NOMO-1 (cell line): ENCODE measurements around the gene GREB1L.
"Not testable (repeated sequence)": the region's sequence is repeated elsewhere in the genome, so short reads cannot be mapped to it uniquely, and the experiment has no call there.

Experiments used
- DNase-seq, 2 experiments: peaks; one replicate each; lab custom pipeline; 2025; ENCODE audit not compliant: unreplicated experiment in 2 of 2; lab: John Stamatoyannopoulos, UW

Gene GREB1L

DNA sequence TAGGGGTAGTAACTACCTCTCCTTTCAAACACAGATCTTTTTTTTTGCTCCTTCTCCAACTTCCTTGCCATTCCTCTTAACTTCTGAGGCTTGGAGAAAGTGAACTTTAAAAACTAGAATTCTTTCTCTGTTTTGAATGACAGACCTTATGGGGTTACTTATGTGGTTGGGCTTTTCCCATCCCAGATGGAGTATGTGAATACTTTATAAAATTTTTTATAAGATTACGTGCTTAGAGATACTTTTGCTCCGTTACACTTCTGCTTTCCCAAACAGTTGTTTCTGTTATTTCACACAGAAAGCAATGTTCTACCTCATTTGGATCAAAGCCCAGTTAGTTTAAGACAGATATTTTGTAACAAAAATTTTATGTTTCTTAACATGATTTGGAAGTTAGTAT is 20.2 kb downstream of the GREB1L start:
- DNase-seq = no peak

DNA sequence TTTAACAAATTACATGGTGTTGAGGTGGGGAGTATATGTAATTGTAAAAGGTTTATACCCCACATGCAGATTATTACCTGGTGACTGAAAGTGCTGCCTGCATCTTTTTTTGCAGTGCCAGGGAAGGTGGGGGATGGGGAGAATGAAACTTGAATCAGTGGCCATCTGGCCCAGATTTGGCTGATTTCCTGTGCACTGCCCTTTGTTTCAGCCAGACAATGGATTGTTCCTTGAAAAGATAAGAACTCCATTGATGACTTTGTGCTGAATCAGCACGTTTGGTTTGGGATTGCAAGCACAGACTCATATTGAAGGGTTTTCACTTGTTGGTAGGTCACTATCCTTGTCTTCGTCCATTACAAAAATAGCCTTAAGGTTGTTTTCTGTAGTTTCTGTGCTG is 20.9 kb downstream of the GREB1L start:
- DNase-seq = no peak

DNA sequence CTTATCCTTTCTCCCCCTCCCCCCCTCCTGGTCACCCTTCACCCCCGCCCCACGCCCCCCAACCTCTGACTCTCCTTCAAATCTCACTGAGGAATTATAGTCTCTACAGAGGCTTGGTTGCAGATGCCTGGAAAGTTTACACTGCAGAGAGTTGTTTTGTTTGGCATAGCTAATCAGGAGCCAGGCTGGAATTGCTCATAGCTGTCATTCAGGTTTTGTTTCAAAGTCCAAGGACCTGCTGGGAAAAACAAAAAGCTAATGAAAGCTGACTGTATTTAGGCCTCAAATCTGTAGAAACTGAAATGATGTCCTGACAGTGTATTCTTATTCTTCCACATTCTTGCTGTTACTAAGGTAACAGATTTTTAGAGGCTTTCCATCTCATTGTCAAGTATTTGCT is 22.6 kb downstream of the GREB1L start:
- no peak for DNase-seq

DNA sequence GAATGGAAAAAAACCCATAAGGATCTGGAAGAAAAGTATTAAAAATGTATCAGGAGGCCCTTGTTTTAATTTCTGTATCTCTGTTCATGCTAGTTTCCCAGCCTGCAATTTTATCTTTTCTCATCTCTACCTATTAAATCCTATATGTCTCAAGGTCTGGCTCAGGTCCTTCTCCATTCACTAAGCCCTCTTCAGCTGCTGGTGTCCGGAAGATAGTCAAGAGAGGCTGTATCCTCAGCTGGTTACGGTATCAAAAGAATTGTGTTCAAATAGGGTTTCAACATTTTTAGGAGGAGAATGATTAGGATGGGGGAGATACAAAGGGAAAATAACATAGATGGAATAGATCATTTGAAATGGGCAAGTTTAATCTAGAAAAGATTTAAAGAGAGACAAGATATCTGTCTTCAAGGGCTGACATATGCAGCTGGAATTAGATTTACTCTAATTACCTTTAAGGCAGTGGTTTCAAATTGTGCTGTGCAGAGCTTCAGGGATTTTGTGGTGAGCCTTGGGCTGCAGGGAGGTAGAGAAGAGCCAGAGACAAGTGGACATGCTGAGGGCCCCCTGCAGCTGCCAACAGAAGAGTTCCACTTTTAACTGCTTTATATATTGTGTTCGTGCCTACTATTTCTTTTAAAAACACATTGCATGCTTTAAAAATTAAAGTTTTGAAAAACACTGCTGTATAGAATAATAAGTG is 24.1 kb downstream of the GREB1L start:
- DNase-seq = no peak

DNA sequence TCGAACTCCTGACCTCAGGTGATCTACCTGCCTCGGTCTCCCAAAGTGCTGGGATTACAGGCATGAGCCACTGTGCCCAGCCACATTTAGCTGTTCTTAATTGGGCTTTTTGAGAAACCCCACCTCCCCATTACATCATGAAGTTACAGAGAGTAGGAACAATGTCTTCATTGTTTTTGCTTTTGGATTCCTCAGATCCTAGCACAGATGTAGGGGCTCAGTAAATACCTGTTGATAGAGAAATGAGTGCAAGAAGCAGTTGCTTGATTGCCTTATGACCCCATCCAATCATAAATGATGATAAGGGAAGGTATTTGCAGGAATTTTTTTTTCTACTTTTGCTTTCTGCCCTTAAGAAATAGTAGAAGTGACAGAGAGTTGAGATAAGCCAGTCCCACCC is 25.4 kb downstream of the GREB1L start:
- DNase-seq = no peak

DNA sequence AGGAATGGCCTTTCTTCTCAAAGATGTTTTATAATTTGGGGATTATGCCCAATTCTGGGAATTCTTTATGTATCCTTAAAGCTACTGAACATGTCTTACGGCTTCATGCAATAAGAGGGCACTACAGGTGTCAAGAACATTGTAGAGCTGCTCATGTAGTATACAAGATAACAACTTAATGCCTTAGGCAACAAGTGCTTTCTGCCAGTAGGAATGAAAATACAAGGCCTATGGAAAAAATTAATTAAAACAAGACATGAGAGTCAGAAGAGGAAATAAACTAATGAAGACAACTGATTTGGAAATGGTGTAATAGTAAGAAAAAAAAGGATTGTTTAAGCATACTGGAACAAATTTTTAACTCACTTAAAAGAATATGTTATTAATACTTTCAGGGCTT is 27.3 kb downstream of the GREB1L start:
- no peak for DNase-seq

DNA sequence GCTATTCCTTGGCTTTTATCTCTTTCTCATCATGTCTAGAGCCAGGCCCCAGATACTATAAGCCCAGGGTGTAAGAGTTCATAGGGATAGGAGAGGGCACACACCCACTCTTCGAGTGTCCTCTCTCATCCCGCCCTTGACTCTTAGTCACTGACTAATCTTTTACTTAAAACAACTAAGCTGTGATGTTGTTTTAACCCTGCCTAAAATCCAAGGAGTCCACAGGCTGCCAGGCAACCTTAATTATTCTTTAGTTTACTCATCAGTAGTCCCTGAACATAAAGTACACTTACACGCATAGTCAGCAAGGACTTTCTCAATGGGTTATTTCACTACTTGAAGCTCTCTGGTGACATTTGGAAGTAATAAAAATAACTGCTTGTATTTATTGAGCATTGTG is 28.4 kb downstream of the GREB1L start:
- no peak for DNase-seq

DNA sequence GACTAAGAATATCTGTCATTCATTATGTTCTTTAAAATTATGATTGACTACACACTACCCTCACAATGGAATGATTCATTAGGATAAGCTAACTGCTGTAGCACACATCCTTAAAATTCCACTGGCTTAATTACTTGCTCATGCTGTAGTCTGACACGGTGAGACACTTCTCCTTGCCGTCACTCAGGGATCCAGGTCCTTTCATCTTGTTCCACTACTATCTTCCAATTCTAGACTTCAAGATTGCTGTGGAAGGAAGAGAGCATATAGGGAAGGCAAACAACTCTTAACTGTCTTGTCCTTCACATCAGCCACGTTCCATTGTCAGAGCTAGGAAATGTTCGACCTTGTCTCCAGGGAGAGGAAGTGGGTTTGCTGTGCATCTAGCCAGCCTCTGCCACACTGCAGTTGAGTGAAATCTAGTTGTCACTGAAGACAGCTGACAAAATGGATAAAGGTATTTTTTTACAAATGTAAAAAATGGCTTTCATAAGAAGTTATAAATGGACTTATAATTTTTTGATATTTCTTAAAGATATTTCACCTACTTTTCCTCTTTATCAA is 30.1 kb downstream of the GREB1L start:
- no peak for DNase-seq

DNA sequence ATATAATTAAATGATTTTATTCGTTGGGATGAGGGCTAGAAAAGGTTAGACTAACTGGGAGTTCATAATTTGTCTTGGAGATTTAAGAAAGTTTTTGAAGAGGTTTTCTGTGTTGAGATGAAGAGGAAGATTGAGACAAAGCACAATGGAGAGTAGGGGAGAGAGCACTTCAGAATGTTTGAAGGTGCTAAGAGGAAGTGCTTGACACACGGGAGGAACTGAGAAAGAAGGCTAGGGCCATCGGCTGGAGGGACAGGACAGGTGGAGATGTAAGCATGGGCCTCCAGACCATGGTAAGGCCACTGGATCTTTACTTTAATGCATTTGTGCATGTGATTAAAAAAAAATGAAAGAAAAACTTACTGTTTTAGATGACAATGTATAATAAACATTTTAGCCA is 31.5 kb downstream of the GREB1L start:
- DNase-seq = no peak

DNA sequence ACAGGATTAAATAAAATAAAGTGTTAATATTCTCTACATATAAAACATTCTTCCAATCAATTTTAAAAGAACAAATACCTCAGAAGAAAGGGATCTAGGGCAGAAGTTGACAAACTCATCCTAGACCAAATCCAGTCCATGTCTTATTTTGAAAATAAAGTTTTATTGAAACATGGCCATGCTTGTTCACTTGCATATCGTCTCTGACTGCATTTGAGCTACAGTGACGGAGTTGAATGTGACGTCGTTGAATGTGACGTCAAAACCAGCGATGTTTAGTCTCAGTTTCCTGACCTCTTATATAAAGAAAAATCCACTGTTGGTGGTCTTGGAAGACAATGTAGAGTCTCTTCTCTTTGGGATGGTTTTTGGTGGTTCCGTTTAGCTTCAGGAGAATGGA is 33.6 kb downstream of the GREB1L start:
- no peak for DNase-seq

DNA sequence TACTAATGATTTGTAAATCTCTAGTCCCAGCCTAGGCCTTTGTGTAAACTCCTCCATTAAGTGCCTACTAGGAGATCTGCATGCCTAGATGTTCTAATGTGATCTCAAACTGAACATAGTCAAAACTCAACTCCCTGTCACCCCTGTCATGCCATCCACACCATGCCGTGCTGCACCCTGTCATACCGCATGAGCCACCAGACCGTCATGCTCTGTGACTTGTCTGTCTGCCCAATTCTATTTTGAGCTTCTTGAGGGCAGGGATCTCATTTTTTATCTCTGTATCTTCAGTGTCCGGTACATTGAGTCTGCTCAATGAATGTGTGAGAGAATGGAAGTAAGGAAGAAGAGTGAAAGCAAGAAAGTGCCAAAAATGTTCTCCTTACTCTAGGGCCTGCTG is 35.5 kb downstream of the GREB1L start:
- no peak for DNase-seq

DNA sequence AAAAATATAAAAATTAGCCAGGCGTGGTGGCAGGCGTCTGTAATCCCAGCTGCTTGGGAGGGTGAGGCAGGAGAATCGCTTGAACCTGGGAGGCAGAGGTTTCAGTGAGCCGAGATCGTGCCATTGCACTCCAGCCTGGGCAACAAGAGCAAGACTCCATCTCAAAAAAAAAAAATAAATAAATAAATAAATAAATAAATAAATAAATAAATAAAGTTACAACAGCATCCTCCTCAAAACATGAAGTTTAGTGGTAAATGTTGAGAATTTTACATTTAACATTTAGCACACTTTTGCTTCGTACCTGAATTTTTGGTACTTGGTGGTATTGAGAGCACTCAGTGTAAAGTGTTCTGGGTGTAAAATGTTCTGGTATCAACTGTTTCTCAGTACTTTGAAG is 36.2 kb downstream of the GREB1L start:
- not testable (repeated sequence) for DNase-seq

DNA sequence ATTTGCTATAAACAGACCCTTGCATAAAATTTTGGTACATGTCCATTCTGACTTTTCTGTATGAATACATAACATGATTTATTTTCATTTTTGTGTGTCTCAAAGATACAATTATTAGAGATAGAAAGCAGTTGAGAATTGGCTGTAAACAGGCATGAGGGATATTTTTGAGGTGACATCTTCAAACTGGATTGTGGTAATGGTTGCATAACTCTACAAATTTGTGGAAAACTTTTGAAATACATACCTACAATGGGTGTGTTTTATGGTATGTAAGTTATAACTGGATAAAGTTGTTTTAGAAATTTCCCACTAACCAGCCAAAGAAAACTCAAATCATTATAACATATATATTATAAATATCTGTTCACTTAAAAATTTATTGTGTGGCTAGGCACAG is 39.6 kb downstream of the GREB1L start:
- no peak for DNase-seq

DNA sequence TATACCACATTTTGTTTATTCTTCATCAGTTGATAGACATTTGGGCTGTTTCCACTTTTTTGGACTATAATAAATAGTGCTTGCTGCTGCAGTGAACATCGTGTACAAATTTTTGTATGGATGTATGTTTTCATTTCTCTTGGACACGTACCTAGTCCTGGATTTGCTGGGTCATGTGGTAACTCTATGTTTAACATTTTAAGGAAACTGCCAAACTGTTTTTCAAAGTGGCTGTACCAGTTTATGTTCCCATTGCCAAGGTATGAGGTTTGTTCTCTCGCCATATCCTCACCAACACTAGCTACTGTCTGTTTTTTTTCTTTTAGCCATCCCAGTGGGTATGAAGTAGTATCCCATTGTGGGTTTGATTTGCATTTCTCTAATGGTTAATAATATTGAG is 42.5 kb downstream of the GREB1L start:
- DNase-seq = no peak

DNA sequence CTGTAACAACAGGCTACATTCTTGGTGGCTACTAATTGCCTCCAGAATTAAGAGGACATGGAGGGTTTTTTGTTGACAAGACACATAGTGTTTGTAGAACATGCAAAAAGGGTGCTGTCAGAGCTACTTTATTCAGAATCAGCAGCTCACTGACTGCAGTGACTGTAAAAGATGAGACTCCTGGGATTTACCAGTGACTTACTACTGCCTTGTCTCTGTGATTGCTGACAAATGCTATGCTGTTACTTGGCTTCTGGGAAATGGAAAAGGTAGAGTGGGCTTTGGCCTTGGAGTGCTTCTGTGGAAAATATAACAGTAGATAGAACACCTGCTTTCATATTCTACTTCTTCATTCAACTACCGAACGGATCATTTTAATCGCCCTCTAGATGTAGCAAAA is 47.8 kb downstream of the GREB1L start:
- DNase-seq = no peak

DNA sequence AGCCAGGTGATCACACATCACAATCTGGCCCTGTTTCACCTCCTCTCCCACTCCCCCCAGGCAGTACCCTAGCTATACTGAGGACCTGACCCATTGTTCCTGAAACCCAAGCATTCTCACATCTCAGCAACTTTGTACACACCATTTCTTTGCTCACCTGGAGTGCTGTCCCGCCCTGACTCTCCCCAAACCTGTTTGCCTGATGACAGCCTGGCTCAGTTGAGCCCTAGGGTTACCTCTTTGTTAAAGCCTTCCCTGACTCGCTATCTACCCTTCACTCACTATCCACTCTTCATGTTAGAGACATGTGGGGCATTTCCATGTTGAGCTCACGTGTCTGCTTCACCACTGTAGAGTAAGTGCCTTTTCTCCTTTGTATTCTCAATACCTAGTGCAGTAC is 49.1 kb downstream of the GREB1L start:
- no peak for DNase-seq

DNA sequence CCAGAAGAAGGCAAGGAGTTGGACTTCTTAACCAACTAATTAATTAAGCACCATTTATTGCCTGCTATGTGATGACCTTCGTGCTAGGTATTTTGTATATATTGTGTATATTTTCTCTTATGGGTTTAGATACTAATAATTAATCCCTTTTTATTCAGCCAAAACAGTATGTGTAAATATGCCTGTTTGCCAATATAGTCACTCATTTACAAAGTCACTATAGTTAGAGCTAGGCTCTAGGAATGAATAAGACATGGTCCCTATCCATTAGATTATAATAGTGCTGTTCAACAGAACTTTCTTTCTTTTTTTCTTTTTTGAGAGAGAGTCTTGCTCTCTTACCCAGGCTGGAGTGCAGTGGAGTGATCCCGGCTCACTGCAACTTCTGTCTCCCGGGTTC is 51.4 kb downstream of the GREB1L start:
- no peak for DNase-seq

DNA sequence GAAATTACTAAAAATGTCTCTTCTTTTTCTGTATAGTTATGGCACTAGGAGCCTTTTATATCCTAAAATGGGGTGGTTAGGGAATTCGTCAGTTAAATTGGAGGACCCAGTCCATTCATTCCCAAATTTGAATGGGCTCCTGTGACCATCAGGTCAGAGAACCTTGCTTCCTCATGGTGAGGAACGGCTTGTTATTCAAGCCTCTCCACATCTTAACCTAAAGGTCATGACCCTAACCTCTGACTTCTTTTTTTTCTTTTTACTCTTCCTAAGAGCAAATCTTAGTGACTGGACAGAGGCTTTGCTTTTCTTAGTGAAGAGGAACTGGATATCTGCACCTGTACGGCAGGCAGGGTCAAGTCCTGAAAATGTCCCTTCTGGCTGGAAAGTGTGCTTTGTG is 53.1 kb downstream of the GREB1L start:
- no peak for DNase-seq

DNA sequence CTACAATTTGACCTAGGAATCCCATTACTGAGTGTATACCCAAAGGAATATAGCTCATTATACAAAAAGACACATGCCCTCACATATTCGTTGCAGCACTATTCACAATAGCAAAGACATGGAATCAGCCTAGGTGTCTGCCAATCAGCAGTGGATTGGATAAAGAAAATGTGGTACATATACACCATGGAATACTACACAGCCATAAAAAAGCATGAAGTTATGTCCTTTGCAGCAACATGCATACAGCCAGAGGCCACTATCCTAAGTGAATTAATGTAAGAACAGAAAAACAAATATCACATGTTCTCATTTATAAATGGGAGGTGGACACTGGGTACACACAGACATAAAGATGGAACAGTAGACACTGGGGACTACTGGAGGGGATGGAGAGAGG is 54.0 kb downstream of the GREB1L start:
- no peak for DNase-seq

DNA sequence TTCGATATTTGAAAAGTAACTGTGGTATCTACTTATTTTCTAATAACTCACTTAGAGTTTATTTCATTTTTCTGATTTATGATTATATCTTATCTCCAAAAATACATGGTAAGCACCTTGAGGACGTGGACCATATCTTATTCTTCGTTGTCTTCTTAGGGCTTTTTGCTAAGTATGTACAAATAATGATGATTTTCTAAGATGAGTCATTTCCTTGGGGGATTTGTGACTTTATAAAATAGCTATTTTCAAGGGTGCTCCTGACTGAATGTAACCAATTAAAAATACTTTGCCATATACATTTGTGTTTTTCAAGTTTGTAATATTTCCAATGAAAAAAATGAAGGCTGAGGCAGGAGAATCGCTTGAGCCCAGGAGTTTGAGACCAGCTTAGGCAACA is 56.3 kb downstream of the GREB1L start:
- peak in 1 of 2 experiments; percentile 12 for DNase-seq

DNA sequence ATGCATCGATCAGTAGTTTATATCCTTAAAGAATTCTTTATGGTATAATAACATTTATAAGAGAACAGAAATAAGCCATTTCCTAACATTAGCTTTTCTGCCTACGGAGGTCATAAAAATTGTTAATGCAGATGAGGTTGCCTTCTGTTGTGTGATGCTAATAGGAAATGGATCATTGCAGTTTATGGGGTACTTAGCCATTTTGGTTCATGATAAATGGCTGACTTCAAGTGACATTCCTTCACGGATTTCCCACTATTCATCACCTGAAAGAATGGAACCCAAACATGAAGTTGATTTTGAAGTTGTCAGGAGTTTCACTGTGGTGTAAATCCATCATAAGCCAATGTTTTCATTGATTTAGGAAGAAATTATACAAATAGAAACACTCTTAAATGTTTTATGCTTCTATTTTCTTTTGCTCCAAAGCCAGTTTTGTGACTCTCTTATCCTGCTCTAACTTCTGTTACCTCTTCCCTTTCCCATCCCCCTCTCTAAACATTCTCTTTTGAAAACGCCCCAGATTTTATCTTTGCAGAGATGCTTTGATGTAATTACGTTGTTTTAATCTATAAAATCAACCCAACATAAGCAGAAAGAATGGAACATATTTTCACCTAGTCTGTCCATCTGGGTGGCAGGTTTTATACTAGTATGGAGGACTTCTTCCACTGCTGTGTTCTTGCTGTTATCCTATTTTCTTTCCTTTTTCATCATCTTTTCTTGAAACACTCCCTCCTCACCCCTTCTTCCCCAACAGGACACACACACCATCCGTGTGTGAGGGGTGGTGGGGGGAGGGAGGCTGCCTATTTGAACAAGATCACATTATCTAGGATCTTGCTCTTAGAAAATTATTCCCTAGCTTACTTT is 58.2 kb downstream of the GREB1L start:
- no peak for DNase-seq

DNA sequence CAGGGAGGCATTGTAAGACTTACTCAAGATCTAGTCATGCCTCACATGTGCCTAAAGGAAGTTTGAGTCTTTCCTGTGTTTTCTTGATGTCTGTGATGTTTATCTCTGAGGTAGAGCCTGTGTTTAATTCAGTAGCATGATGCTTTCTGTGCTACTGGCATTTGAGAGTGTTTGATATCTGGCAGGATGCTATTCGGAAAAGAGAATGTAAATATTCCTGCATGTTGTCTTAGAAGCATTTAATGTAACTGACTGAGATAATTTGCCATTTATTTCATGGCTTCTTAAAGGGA is 58.8 kb downstream of the GREB1L start:
- DNase-seq = no peak
